PC-9 (cell line): ENCODE results near the gene SORBS2. TPM values are rescaled to one million over a fixed set of nuclear protein-coding genes. Genes with fewer than 3 reads are reported as not detected.

Source experiments
- BruUV-seq: library from RNA; stranded (reverse); fragments of 400-500 nt; replicated peaks from 2 replicates; lab custom pipeline; 2021; lab: Mats Ljungman, UMichigan
- CTCF ChIA-PET: fragments of 300-600 bp; sonication (Branson Sonifier 250); formaldehyde crosslinking; loops from one replicate; lab custom pipeline; 2022; ENCODE audit warnings: antibody characterized with exemption; lab: Charles Lee
- POLR2A ChIA-PET: fragments of 300-600 bp; sonication (Branson Sonifier 250); formaldehyde crosslinking; loops from one replicate; lab custom pipeline; 2022; ENCODE audit warnings: antibody characterized with exemption; ENCODE audit not compliant: unreplicated experiment; lab: Charles Lee
- DNase-seq, 2 experiments: peaks; one replicate each; pipeline versions ENCODE4 v3.0.0 to v3.0.0-alpha.2; 2015 to 2022; ENCODE audit warnings: mixed read lengths in 1 of 2
- H2AFZ ChIP-seq: fragments of 200-600 bp; sonication (generic); 2 replicates; pipeline ENCODE4 v1.8.1; 2017; ENCODE audit warnings: antibody characterized with exemption
- H3F3A ChIP-seq: fragments of 200-600 bp; sonication (generic); 2 replicates; pipeline ENCODE4 v1.8.1; 2017; ENCODE audit warnings: antibody characterized with exemption, mild to moderate bottlenecking, low read depth; ENCODE audit not compliant: insufficient read depth
- H3K27ac ChIP-seq: fragments of 200-600 bp; sonication (generic); 2 replicates; pipeline ENCODE4 v1.6.1; 2016; ENCODE audit warnings: mixed run types
- H3K27me3 ChIP-seq: fragments of 200-600 bp; sonication (generic); 2 replicates; pipeline ENCODE4 v1.6.1; 2016; ENCODE audit warnings: low read depth, mixed run types; ENCODE audit not compliant: insufficient read depth
- H3K36me3 ChIP-seq: fragments of 200-600 bp; sonication (generic); 2 replicates; pipeline ENCODE4 v1.6.1; 2016; ENCODE audit warnings: low read depth, mixed run types
- H3K4me1 ChIP-seq: fragments of 200-600 bp; sonication (generic); replicated peaks from 2 replicates; pipeline ENCODE4 v1.6.1; 2016; ENCODE audit warnings: mixed run types; ENCODE audit not compliant: insufficient read depth
- H3K4me2 ChIP-seq: fragments of 200-600 bp; sonication (generic); 2 replicates; pipeline ENCODE4 v1.6.1; 2017; ENCODE audit warnings: mixed run types
- H3K4me3 ChIP-seq: fragments of 200-600 bp; sonication (generic); 2 replicates; pipeline ENCODE4 v1.6.1; 2016; ENCODE audit warnings: mixed run types
- H3K79me2 ChIP-seq: fragments of 200-600 bp; sonication (generic); 2 replicates; pipeline ENCODE4 v1.6.1; 2017; ENCODE audit warnings: low read depth, mixed run types
- H3K9me2 ChIP-seq: fragments of 200-600 bp; sonication (generic); 2 replicates; pipeline ENCODE4 v1.8.1; 2017; ENCODE audit warnings: mild to moderate bottlenecking; ENCODE audit not compliant: insufficient read depth
- H3K9me3 ChIP-seq: fragments of 200-600 bp; sonication (generic); 2 replicates; pipeline ENCODE4 v1.8.1; 2016; ENCODE audit warnings: low read depth; ENCODE audit not compliant: insufficient read depth
- H4K20me1 ChIP-seq: fragments of 200-600 bp; sonication (generic); 2 replicates; pipeline ENCODE4 v1.8.1; 2017; ENCODE audit not compliant: insufficient read depth
- EZH2 ChIP-seq: fragments of 200-600 bp; sonication (generic); IDR thresholded peaks from 2 replicates; pipeline ENCODE4 v1.8.0; 2017; ENCODE audit warnings: antibody characterized with exemption, low read depth
- intact Hi-C: fragments of 100-400 bp; cut with micrococcal nuclease; formaldehyde crosslinking; loops from one replicate; pipeline ENCODE4 v1.10.0; 2022; ENCODE audit not compliant: unreplicated experiment
- total RNA-seq: library from RNA; stranded (reverse); gene quantifications from 2 replicates; pipeline ENCODE4 v1.2.3, GENCODE V29; 2021
- TF ChIP-seq, protein P1 (sequence below): fragments of 200-600 bp; sonication (generic); conservative IDR thresholded peaks from 2 replicates; pipeline ENCODE4 v1.6.1; 2017; ENCODE audit warnings: mixed run types, antibody characterized with exemption, mild to moderate bottlenecking, moderate library complexity

Gene SORBS2
- total RNA-seq, 1 experiment from 2014 or later = 16.4 TPM

- no TSS peak for BruUV-seq
- intact Hi-C loops = loop anchor here (10.0 kb wide), 1 partner anchor 80 kb away; no protein-coding TSS in a partner anchor
- CTCF ChIA-PET = no interaction called here
Observed at GRCh38 chr4:185794637-185795036, 17.4 kb downstream of the SORBS2 start.

GRCh38 chr4:185793716-185794115, 18.3 kb downstream of the SORBS2 start:
- Histone ChIP-seq H3K36me3 (no peaks in the 10 kb centered on the region), H3K9me2 (no peaks in the 10 kb centered on the region), H3K27ac (no peak overlapping the region), H3F3A (no peaks in the 10 kb centered on the region), H3K4me3 (no peak overlapping the region), H3K9me3 (no peaks in the 10 kb centered on the region), H2AFZ (no peak overlapping the region), H3K27me3 (no peaks in the 10 kb centered on the region), H4K20me1 (no peaks in the 10 kb centered on the region), H3K4me1 (peaks cover 16% of the 10 kb centered on the region), H3K4me2 (no peak overlapping the region), H3K79me2 (no peaks in the 10 kb centered on the region)
- no TSS peak for BruUV-seq
- no peak for DNase-seq
- ChIA-PET CTCF (no interaction called here), POLR2A (no interaction called here)
- intact Hi-C loops = loop anchor here (10.0 kb wide), 1 partner anchor 81 kb away; no protein-coding TSS in a partner anchor
- TF ChIP-seq, protein P1, sequence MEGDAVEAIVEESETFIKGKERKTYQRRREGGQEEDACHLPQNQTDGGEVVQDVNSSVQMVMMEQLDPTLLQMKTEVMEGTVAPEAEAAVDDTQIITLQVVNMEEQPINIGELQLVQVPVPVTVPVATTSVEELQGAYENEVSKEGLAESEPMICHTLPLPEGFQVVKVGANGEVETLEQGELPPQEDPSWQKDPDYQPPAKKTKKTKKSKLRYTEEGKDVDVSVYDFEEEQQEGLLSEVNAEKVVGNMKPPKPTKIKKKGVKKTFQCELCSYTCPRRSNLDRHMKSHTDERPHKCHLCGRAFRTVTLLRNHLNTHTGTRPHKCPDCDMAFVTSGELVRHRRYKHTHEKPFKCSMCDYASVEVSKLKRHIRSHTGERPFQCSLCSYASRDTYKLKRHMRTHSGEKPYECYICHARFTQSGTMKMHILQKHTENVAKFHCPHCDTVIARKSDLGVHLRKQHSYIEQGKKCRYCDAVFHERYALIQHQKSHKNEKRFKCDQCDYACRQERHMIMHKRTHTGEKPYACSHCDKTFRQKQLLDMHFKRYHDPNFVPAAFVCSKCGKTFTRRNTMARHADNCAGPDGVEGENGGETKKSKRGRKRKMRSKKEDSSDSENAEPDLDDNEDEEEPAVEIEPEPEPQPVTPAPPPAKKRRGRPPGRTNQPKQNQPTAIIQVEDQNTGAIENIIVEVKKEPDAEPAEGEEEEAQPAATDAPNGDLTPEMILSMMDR = no peak
- TF ChIP-seq EZH2 = no peak

More at GRCh38 chr4:185794637-185795036, 17.4 kb downstream of the SORBS2 start:
- no peaks in the 10 kb centered on the region for H3K9me2 ChIP-seq
- H4K20me1 ChIP-seq = no peaks in the 10 kb centered on the region
- H3K9me3 ChIP-seq = no peaks in the 10 kb centered on the region
- no peaks in the 10 kb centered on the region for H3K36me3 ChIP-seq
- H3K4me2 ChIP-seq = no peak overlapping the region
- H3K4me3 ChIP-seq = no peak overlapping the region
- POLR2A ChIA-PET = interaction anchor here (0.6 kb wide), 2 partner anchors 19 to 45 kb away, joined by 3 to 7 read pairs; no protein-coding TSS in a partner anchor
- H3K27me3 ChIP-seq = no peaks in the 10 kb centered on the region
- DNase-seq = no peak
- TF ChIP-seq, protein P1 = no peak
- no peak for TF ChIP-seq EZH2
- peaks cover 16% of the 10 kb centered on the region for H3K4me1 ChIP-seq
- no peaks in the 10 kb centered on the region for H3K79me2 ChIP-seq
- H3K27ac ChIP-seq = no peak overlapping the region
- H3F3A ChIP-seq = no peaks in the 10 kb centered on the region
- H2AFZ ChIP-seq = no peak overlapping the region

- no peak for DNase-seq
- POLR2A ChIA-PET = interaction anchor here (0.6 kb wide), 1 partner anchor 44 kb away, joined by 3 read pairs; no protein-coding TSS in a partner anchor
- intact Hi-C loops = loop anchor here (10.0 kb wide), 1 partner anchor 82 kb away; no protein-coding TSS in a partner anchor
- BruUV-seq = no TSS peak
- Histone ChIP-seq H3K9me3 (no peaks in the 10 kb centered on the region), H3K27ac (no peak overlapping the region), H3K79me2 (no peaks in the 10 kb centered on the region), H3K4me3 (no peak overlapping the region), H3K4me2 (no peak overlapping the region), H3F3A (no peaks in the 10 kb centered on the region), H3K4me1 (peaks cover 16% of the 10 kb centered on the region), H2AFZ (no peak overlapping the region), H3K27me3 (no peaks in the 10 kb centered on the region), H4K20me1 (no peaks in the 10 kb centered on the region), H3K9me2 (no peaks in the 10 kb centered on the region), H3K36me3 (no peaks in the 10 kb centered on the region)
- TF ChIP-seq, protein P1 = no peak
- TF ChIP-seq EZH2 = no peak
- CTCF ChIA-PET = no interaction called here
Observed at GRCh38 chr4:185793116-185793485, 18.9 kb downstream of the SORBS2 start.
